H1 (cell line): ENCODE results near the gene AFG1L. TPM values are rescaled to one million over a fixed set of nuclear protein-coding genes. Genes with fewer than 3 reads are reported as not detected.

ENCODE experiments used
- CTCF ChIA-PET: fragments of 300-600 bp; sonication (Branson Sonifier 250); formaldehyde crosslinking; loops from one replicate; lab custom pipeline; 2021; ENCODE audit not compliant: partially characterized antibody; lab: Charles Lee
- POLR2A ChIA-PET: fragments of 300-600 bp; sonication (Branson Sonifier 250); formaldehyde crosslinking; loops from one replicate; lab custom pipeline; 2021; ENCODE audit warnings: inconsistent platforms; ENCODE audit not compliant: partially characterized antibody; lab: Charles Lee
- DNase-seq, 2 experiments: peaks; one replicate each; pipeline versions ENCODE4 v3.0.0 to v3.0.0-alpha.2; 2010 to 2022; ENCODE audit warnings: low spot score in 2 of 2, low read depth in 1 of 2, mixed read lengths in 1 of 2
- FAIRE-seq: peaks from 2 replicates; lab custom pipeline; 2011; peaks lifted over from hg19 to GRCh38; lab: Jason Lieb, UNC
- H2AFZ ChIP-seq: 2 replicates; pipeline ENCODE4 v1.8.1; 2012; ENCODE audit warnings: low read length, inconsistent platforms
- H2AK5ac ChIP-seq: 2 replicates; pipeline ENCODE4 v1.6.1; 2013; ENCODE audit warnings: low read depth, low read length
- H2BK120ac ChIP-seq: replicated peaks from 2 replicates; pipeline ENCODE3; 2013; ENCODE audit warnings: low read depth, low read length, inconsistent platforms
- H2BK12ac ChIP-seq: 2 replicates; pipeline ENCODE4 v1.6.1; 2013; ENCODE audit warnings: low read depth, low read length
- H2BK15ac ChIP-seq: 2 replicates; pipeline ENCODE4 v1.6.1; 2013; ENCODE audit warnings: low read length
- H2BK20ac ChIP-seq: 2 replicates; pipeline ENCODE4 v1.6.1; 2013; ENCODE audit warnings: low read length
- H2BK5ac ChIP-seq: 2 replicates; pipeline ENCODE4 v1.6.1; 2013; ENCODE audit warnings: low read depth, low read length
- H3K14ac ChIP-seq: 2 replicates; pipeline ENCODE4 v1.6.1; 2013; ENCODE audit warnings: inconsistent platforms; ENCODE audit not compliant: insufficient read length
- H3K18ac ChIP-seq: 2 replicates; pipeline ENCODE4 v1.6.1; 2013; ENCODE audit warnings: low read length; ENCODE audit errors: extremely low read depth
- H3K23ac ChIP-seq: 2 replicates; pipeline ENCODE4 v1.6.1; 2013; ENCODE audit warnings: inconsistent platforms; ENCODE audit not compliant: insufficient read length
- H3K23me2 ChIP-seq: 2 replicates; pipeline ENCODE4 v1.6.1; 2013; ENCODE audit warnings: low read depth, low read length
- H3K27ac ChIP-seq: 2 replicates; pipeline ENCODE4 v1.6.1; 2011; ENCODE audit warnings: low read depth, low read length, inconsistent platforms
- H3K27me3 ChIP-seq, 4 experiments: replicated peaks in 1 of 4; 1 replicate in 1 of 4; 2 replicates in 3 of 4; pipeline versions ENCODE4 v1.6.1 to v1.8.1; 2011 to 2013; ENCODE audit warnings: low read length in 3 of 4, mild to moderate bottlenecking in 3 of 4, inconsistent platforms in 2 of 4, mixed read lengths in 2 of 4, moderate library complexity in 1 of 4; ENCODE audit not compliant: control insufficient read depth in 3 of 4, insufficient read depth in 3 of 4; ENCODE audit errors: extremely low read depth in 1 of 4
- H3K36me3 ChIP-seq, 4 experiments: 2 replicates each; pipeline versions ENCODE4 v1.6.1 to v1.8.1; 2011 to 2013; ENCODE audit warnings: mild to moderate bottlenecking in 4 of 4, low read length in 3 of 4, moderate library complexity in 2 of 4, control low read depth in 1 of 4, inconsistent platforms in 1 of 4; ENCODE audit not compliant: insufficient read depth in 4 of 4, control insufficient read depth in 2 of 4
- H3K4ac ChIP-seq: replicated peaks from 2 replicates; pipeline ENCODE3; 2013; ENCODE audit warnings: low read length, low read depth, mixed read lengths, inconsistent platforms; ENCODE audit not compliant: insufficient read length
- H3K4me1 ChIP-seq, 4 experiments: replicated peaks in 1 of 4; 1 replicate in 1 of 4; 2 replicates in 3 of 4; pipeline versions ENCODE4 v1.6.1 to v1.8.1; 2011 to 2013; ENCODE audit warnings: low read length in 3 of 4, inconsistent platforms in 2 of 4, mixed read lengths in 1 of 4; ENCODE audit not compliant: insufficient read depth in 4 of 4, control insufficient read depth in 3 of 4
- H3K4me2 ChIP-seq, 2 experiments: 2 replicates each; pipeline versions ENCODE4 v1.6.1 to v1.8.1; 2011 to 2013; ENCODE audit warnings: low read depth in 2 of 2, low read length in 2 of 2, control low read depth in 1 of 2, inconsistent platforms in 1 of 2, mild to moderate bottlenecking in 1 of 2; ENCODE audit not compliant: insufficient read depth in 1 of 2
- H3K4me3 ChIP-seq, 4 experiments: fragments of 200-600, 300-600 bp in 1 of 4; sonication (generic), shearing (Covaris generic), sonication (Bioruptor Twin) in 1 of 4; 2 replicates each; pipeline versions ENCODE4 v1.5.1 to v1.8.1; 2011 to 2016; ENCODE audit warnings: low read length in 4 of 4, low read depth in 3 of 4, control low read depth in 2 of 4, inconsistent platforms in 2 of 4, mild to moderate bottlenecking in 2 of 4, mixed read lengths in 1 of 4, moderate library complexity in 1 of 4; ENCODE audit not compliant: insufficient read depth in 2 of 4; ENCODE audit errors: extremely low read depth in 1 of 4
- H3K56ac ChIP-seq: replicated peaks from 2 replicates; pipeline ENCODE3; 2013; ENCODE audit warnings: low read depth, mild to moderate bottlenecking, mixed read lengths, low read length, inconsistent platforms; ENCODE audit not compliant: insufficient read length
- H3K79me1 ChIP-seq: 2 replicates; pipeline ENCODE4 v1.6.1; 2013; ENCODE audit warnings: low read depth, low read length, control low read depth
- H3K79me2 ChIP-seq, 2 experiments: 2 replicates each; pipeline versions ENCODE4 v1.6.1 to v1.8.1; 2012 to 2013; ENCODE audit warnings: low read length in 2 of 2, mild to moderate bottlenecking in 2 of 2, inconsistent platforms in 1 of 2; ENCODE audit not compliant: insufficient read depth in 2 of 2, control insufficient read depth in 1 of 2
- H3K9ac ChIP-seq, 4 experiments: replicated peaks in 1 of 4; 1 replicate in 1 of 4; 2 replicates in 3 of 4; pipeline versions ENCODE4 v1.6.1 to v1.8.1; 2011 to 2013; ENCODE audit warnings: low read depth in 3 of 4, low read length in 3 of 4, control low read depth in 2 of 4, mild to moderate bottlenecking in 2 of 4, moderate library complexity in 2 of 4, inconsistent platforms in 1 of 4; ENCODE audit errors: extremely low read depth in 1 of 4
- H3K9me3 ChIP-seq, 2 experiments: 2 replicates each; pipeline versions ENCODE4 v1.6.1 to v1.8.1; 2012 to 2013; ENCODE audit warnings: mild to moderate bottlenecking in 2 of 2, moderate library complexity in 2 of 2, control low read depth in 1 of 2, inconsistent platforms in 1 of 2, low read depth in 1 of 2, low read length in 1 of 2, mixed read lengths in 1 of 2; ENCODE audit not compliant: insufficient read depth in 2 of 2
- H4K20me1 ChIP-seq, 2 experiments: replicated peaks in 1 of 2; 2 replicates each; pipeline versions ENCODE3 to v1.8.1; 2011 to 2013; ENCODE audit warnings: inconsistent platforms in 2 of 2, low read length in 2 of 2, mild to moderate bottlenecking in 1 of 2; ENCODE audit not compliant: insufficient read depth in 2 of 2, control insufficient read depth in 1 of 2
- H4K5ac ChIP-seq: 2 replicates; pipeline ENCODE4 v1.6.1; 2013; ENCODE audit warnings: low read length, low read depth, mixed read lengths, inconsistent platforms; ENCODE audit not compliant: insufficient read length
- H4K8ac ChIP-seq: 2 replicates; pipeline ENCODE4 v1.8.0; 2013; ENCODE audit warnings: mild to moderate bottlenecking, moderate library complexity, low read length, inconsistent platforms; ENCODE audit not compliant: insufficient read depth; ENCODE audit errors: extremely low read depth
- H4K91ac ChIP-seq: replicated peaks from 2 replicates; pipeline ENCODE3; 2013; ENCODE audit warnings: low read length, mixed read lengths, inconsistent platforms; ENCODE audit not compliant: insufficient read length
- ASH2L ChIP-seq: fragments of 200-600, 300-600 bp; sonication (generic); IDR thresholded peaks from one replicate; pipeline ENCODE4 v1.7.1; 2017; ENCODE audit warnings: low read length
- E2F6 ChIP-seq: IDR thresholded peaks from 2 replicates; pipeline ENCODE4 v1.6.1; 2012; ENCODE audit warnings: inconsistent platforms
- GABPA ChIP-seq: IDR thresholded peaks from 2 replicates; pipeline ENCODE4 v1.6.1; 2011; ENCODE audit warnings: mild to moderate bottlenecking, low read length, moderate library complexity, borderline replicate concordance; ENCODE audit not compliant: insufficient read depth
- MAX ChIP-seq: IDR thresholded peaks from 2 replicates; pipeline ENCODE4 v1.6.1; 2012; ENCODE audit warnings: inconsistent platforms
- POLR2A ChIP-seq, 2 experiments: IDR thresholded peaks; 1 replicate in 1 of 2; 2 replicates in 1 of 2; pipeline ENCODE4 v1.6.1; 2011; ENCODE audit warnings: low read depth in 2 of 2, low read length in 2 of 2, mild to moderate bottlenecking in 2 of 2; ENCODE audit errors: control extremely low read depth in 1 of 2
- SP1 ChIP-seq: IDR thresholded peaks from 2 replicates; pipeline ENCODE4 v1.6.1; 2011; ENCODE audit warnings: low read depth, low read length
- SUZ12 ChIP-seq: fragments of 200-600 bp; sonication (generic); IDR thresholded peaks from 2 replicates; pipeline ENCODE4 v1.6.1; 2012; ENCODE audit warnings: mild to moderate bottlenecking, inconsistent platforms, low read length, moderate library complexity, mixed read lengths
- TAF7 ChIP-seq: optimal IDR thresholded peaks from 2 replicates; pipeline ENCODE3; 2011; ENCODE audit warnings: low read depth, mild to moderate bottlenecking, inconsistent platforms, low read length, moderate library complexity, borderline replicate concordance
- WGBS, 2 experiments: shearing (Covaris generic) in 1 of 2; methylation state at CpG; one replicate each; pipeline versions ENCODE4 v1.1.6 to v1.1.7; 2013 to 2015; ENCODE audit warnings: low lambda C conversion rate in 2 of 2, mixed read lengths in 2 of 2, inconsistent platforms in 1 of 2, low coverage in 1 of 2, missing lambda C conversion rate in 1 of 2; ENCODE audit not compliant: insufficient replicate concordance in 2 of 2, insufficient coverage in 1 of 2, insufficient read length in 1 of 2; ENCODE audit errors: extremely low coverage in 1 of 2, missing lambda C conversion rate in 1 of 2; 5-methylcytosine and 5-hydroxymethylcytosine counted together
- polyA plus RNA-seq, 7 experiments: library from polyadenylated mRNA; depleted of rRNA in 3 of 7; stranded (reverse) in 5 of 7; unstranded in 2 of 7; fragments of >200 nt in 5 of 7; fragments of 200-250 nt in 2 of 7; gene quantifications; 1 replicate in 5 of 7; 2 replicates in 1 of 7; 4 replicates in 1 of 7; pipeline versions ENCODE4 v1.2.1 to v1.2.3, GENCODE V29; 2011 to 2013; ENCODE audit warnings: missing spikeins in 2 of 7, mixed read lengths in 2 of 7
- total RNA-seq: library from RNA; stranded (reverse); fragmentation: NEBNext Ultra II Directional; extraction: Animal tissue kit (Norgen Biotek cat#: 25700); gene quantifications from 2 replicates; pipeline ENCODE4 v1.2.1, GENCODE V29; 2021

AFG1L gene
- total and polyA plus RNA-seq, 2 of the 8 experiments (the other 6 are each of a cell fraction or from before 2014, with no cell fraction given): 0.98 to 5.7 TPM

- Histone ChIP-seq H2BK12ac (peak overlapping the region; percentile 78), H2AK5ac (no peak overlapping the region), H3K14ac (no peak overlapping the region), H3K23me2 (peaks cover 15% of the 10 kb centered on the region), H3K18ac (peak overlapping the region; percentile 93), H4K20me1 (peaks cover 5 to 6% of the 10 kb centered on the region in 2 experiments), H3K9ac (peak overlapping the region in 3 of 4 experiments; percentile 68 to 75 (median 71); a peak in 6 of 7 replicates), H2AFZ (no peak overlapping the region), H2BK15ac (no peak overlapping the region), H4K8ac (peak overlapping the region; percentile 37; the same call in 1 of the 2 replicates), H3K4me3 (peak overlapping the region; percentile 68 to 99 (median 83)), H2BK20ac (0 out of 2 replicates have a peak overlapping the region, but pooled peaks have one; percentile 29), H3K79me1 (no peaks in the 10 kb centered on the region), H3K4ac (no peak overlapping the region), H3K27ac (peak overlapping the region; percentile 9; the same call in 1 of the 2 replicates), H3K4me2 (peak overlapping the region; percentile 97 to 98), H4K91ac (no peak overlapping the region), H3K79me2 (peaks cover 3 to 52% of the 10 kb centered on the region in 2 experiments), H3K27me3 (peaks cover 0 to 10% (median 5%) of the 10 kb centered on the region in 4 experiments; a peak in 5 of 7 replicates), H3K56ac (no peak overlapping the region), H4K5ac (no peak overlapping the region), H3K9me3 (no peaks in the 10 kb centered on the region), H2BK120ac (no peak overlapping the region), H3K36me3 (peaks cover 0 to 3% (median 0%) of the 10 kb centered on the region in 4 experiments; a peak in 1 of 8 replicates), H3K23ac (no peak overlapping the region), H2BK5ac (0 out of 2 replicates have a peak overlapping the region, but pooled peaks have one; percentile 1), H3K4me1 (peaks cover 0 to 8% (median 1%) of the 10 kb centered on the region in 4 experiments; a peak in 4 of 7 replicates)
- DNase-seq (peak; percentile 77 to 79), FAIRE-seq (peak; percentile 87)
- ChIA-PET POLR2A (interaction anchor here (0.6 to 2.4 kb wide), 19 partner anchors 8 to 279 kb away, joined by 3 to 12 read pairs (median 3); no protein-coding TSS in a partner anchor), CTCF (interaction anchor here (0.6 to 1.3 kb wide), 4 partner anchors 8 to 1572 kb away, joined by 3 to 4 read pairs (median 4); no protein-coding TSS in a partner anchor)
- WGBS, 2 experiments: 2% methylated on average over 17 of the region's 17 CpGs; no CpG with 5 or more reads in 1 of the 2 experiments
- TF ChIP-seq SP1: peak; percentile 72
- TF ChIP-seq E2F6: peak; percentile 89
- TF ChIP-seq TAF7: peak; percentile 61
- no peak for TF ChIP-seq ASH2L
- no peak for TF ChIP-seq SUZ12
- peak; percentile 96 for TF ChIP-seq MAX
- TF ChIP-seq POLR2A (IDR thresholded peaks at IDR 0.05; ENCODE audit: control extremely low read depth in 1 of 2, low read depth in 2 of 2, low read length in 2 of 2): peak; percentile 61 to 81
- TF ChIP-seq GABPA: no peak
These were observed 267.7 kb downstream of the AFG1L start for GRCh38 chr6:108562503-108562993.
